H1 (cell line): Measurements from ENCODE around the gene RPL6. TPM values are rescaled to one million over a fixed set of nuclear protein-coding genes. Genes with fewer than 3 reads are reported as not detected.

Experiments
- CTCF ChIA-PET: fragments of 300-600 bp; sonication (Branson Sonifier 250); formaldehyde crosslinking; loops from one replicate; lab custom pipeline; 2021; ENCODE audit not compliant: partially characterized antibody; lab: Charles Lee
- POLR2A ChIA-PET: fragments of 300-600 bp; sonication (Branson Sonifier 250); formaldehyde crosslinking; loops from one replicate; lab custom pipeline; 2021; ENCODE audit warnings: inconsistent platforms; ENCODE audit not compliant: partially characterized antibody; lab: Charles Lee
- DNase-seq, 2 experiments: peaks; one replicate each; pipeline versions ENCODE4 v3.0.0 to v3.0.0-alpha.2; 2010 to 2022; ENCODE audit warnings: low spot score in 2 of 2, low read depth in 1 of 2, mixed read lengths in 1 of 2
- FAIRE-seq: peaks from 2 replicates; lab custom pipeline; 2011; peaks lifted over from hg19 to GRCh38; lab: Jason Lieb, UNC
- H2AFZ ChIP-seq: 2 replicates; pipeline ENCODE4 v1.8.1; 2012; ENCODE audit warnings: low read length, inconsistent platforms
- H2AK5ac ChIP-seq: 2 replicates; pipeline ENCODE4 v1.6.1; 2013; ENCODE audit warnings: low read depth, low read length
- H2BK120ac ChIP-seq: replicated peaks from 2 replicates; pipeline ENCODE3; 2013; ENCODE audit warnings: low read depth, low read length, inconsistent platforms
- H2BK12ac ChIP-seq: 2 replicates; pipeline ENCODE4 v1.6.1; 2013; ENCODE audit warnings: low read depth, low read length
- H2BK15ac ChIP-seq: 2 replicates; pipeline ENCODE4 v1.6.1; 2013; ENCODE audit warnings: low read length
- H2BK20ac ChIP-seq: 2 replicates; pipeline ENCODE4 v1.6.1; 2013; ENCODE audit warnings: low read length
- H2BK5ac ChIP-seq: 2 replicates; pipeline ENCODE4 v1.6.1; 2013; ENCODE audit warnings: low read depth, low read length
- H3K14ac ChIP-seq: 2 replicates; pipeline ENCODE4 v1.6.1; 2013; ENCODE audit warnings: inconsistent platforms; ENCODE audit not compliant: insufficient read length
- H3K18ac ChIP-seq: 2 replicates; pipeline ENCODE4 v1.6.1; 2013; ENCODE audit warnings: low read length; ENCODE audit errors: extremely low read depth
- H3K23ac ChIP-seq: 2 replicates; pipeline ENCODE4 v1.6.1; 2013; ENCODE audit warnings: inconsistent platforms; ENCODE audit not compliant: insufficient read length
- H3K23me2 ChIP-seq: 2 replicates; pipeline ENCODE4 v1.6.1; 2013; ENCODE audit warnings: low read depth, low read length
- H3K27ac ChIP-seq: 2 replicates; pipeline ENCODE4 v1.6.1; 2011; ENCODE audit warnings: low read depth, low read length, inconsistent platforms
- H3K27me3 ChIP-seq, 4 experiments: replicated peaks in 1 of 4; 1 replicate in 1 of 4; 2 replicates in 3 of 4; pipeline versions ENCODE4 v1.6.1 to v1.8.1; 2011 to 2013; ENCODE audit warnings: low read length in 3 of 4, mild to moderate bottlenecking in 3 of 4, inconsistent platforms in 2 of 4, mixed read lengths in 2 of 4, moderate library complexity in 1 of 4; ENCODE audit not compliant: control insufficient read depth in 3 of 4, insufficient read depth in 3 of 4; ENCODE audit errors: extremely low read depth in 1 of 4
- H3K36me3 ChIP-seq, 4 experiments: 2 replicates each; pipeline versions ENCODE4 v1.6.1 to v1.8.1; 2011 to 2013; ENCODE audit warnings: mild to moderate bottlenecking in 4 of 4, low read length in 3 of 4, moderate library complexity in 2 of 4, control low read depth in 1 of 4, inconsistent platforms in 1 of 4; ENCODE audit not compliant: insufficient read depth in 4 of 4, control insufficient read depth in 2 of 4
- H3K4ac ChIP-seq: replicated peaks from 2 replicates; pipeline ENCODE3; 2013; ENCODE audit warnings: low read length, low read depth, mixed read lengths, inconsistent platforms; ENCODE audit not compliant: insufficient read length
- H3K4me1 ChIP-seq, 4 experiments: replicated peaks in 1 of 4; 1 replicate in 1 of 4; 2 replicates in 3 of 4; pipeline versions ENCODE4 v1.6.1 to v1.8.1; 2011 to 2013; ENCODE audit warnings: low read length in 3 of 4, inconsistent platforms in 2 of 4, mixed read lengths in 1 of 4; ENCODE audit not compliant: insufficient read depth in 4 of 4, control insufficient read depth in 3 of 4
- H3K4me2 ChIP-seq, 2 experiments: 2 replicates each; pipeline versions ENCODE4 v1.6.1 to v1.8.1; 2011 to 2013; ENCODE audit warnings: low read depth in 2 of 2, low read length in 2 of 2, control low read depth in 1 of 2, inconsistent platforms in 1 of 2, mild to moderate bottlenecking in 1 of 2; ENCODE audit not compliant: insufficient read depth in 1 of 2
- H3K4me3 ChIP-seq, 4 experiments: fragments of 200-600, 300-600 bp in 1 of 4; sonication (generic), shearing (Covaris generic), sonication (Bioruptor Twin) in 1 of 4; 2 replicates each; pipeline versions ENCODE4 v1.5.1 to v1.8.1; 2011 to 2016; ENCODE audit warnings: low read length in 4 of 4, low read depth in 3 of 4, control low read depth in 2 of 4, inconsistent platforms in 2 of 4, mild to moderate bottlenecking in 2 of 4, mixed read lengths in 1 of 4, moderate library complexity in 1 of 4; ENCODE audit not compliant: insufficient read depth in 2 of 4; ENCODE audit errors: extremely low read depth in 1 of 4
- H3K56ac ChIP-seq: replicated peaks from 2 replicates; pipeline ENCODE3; 2013; ENCODE audit warnings: low read depth, mild to moderate bottlenecking, mixed read lengths, low read length, inconsistent platforms; ENCODE audit not compliant: insufficient read length
- H3K79me1 ChIP-seq: 2 replicates; pipeline ENCODE4 v1.6.1; 2013; ENCODE audit warnings: low read depth, low read length, control low read depth
- H3K79me2 ChIP-seq, 2 experiments: 2 replicates each; pipeline versions ENCODE4 v1.6.1 to v1.8.1; 2012 to 2013; ENCODE audit warnings: low read length in 2 of 2, mild to moderate bottlenecking in 2 of 2, inconsistent platforms in 1 of 2; ENCODE audit not compliant: insufficient read depth in 2 of 2, control insufficient read depth in 1 of 2
- H3K9ac ChIP-seq, 4 experiments: replicated peaks in 1 of 4; 1 replicate in 1 of 4; 2 replicates in 3 of 4; pipeline versions ENCODE4 v1.6.1 to v1.8.1; 2011 to 2013; ENCODE audit warnings: low read depth in 3 of 4, low read length in 3 of 4, control low read depth in 2 of 4, mild to moderate bottlenecking in 2 of 4, moderate library complexity in 2 of 4, inconsistent platforms in 1 of 4; ENCODE audit errors: extremely low read depth in 1 of 4
- H3K9me3 ChIP-seq, 2 experiments: 2 replicates each; pipeline versions ENCODE4 v1.6.1 to v1.8.1; 2012 to 2013; ENCODE audit warnings: mild to moderate bottlenecking in 2 of 2, moderate library complexity in 2 of 2, control low read depth in 1 of 2, inconsistent platforms in 1 of 2, low read depth in 1 of 2, low read length in 1 of 2, mixed read lengths in 1 of 2; ENCODE audit not compliant: insufficient read depth in 2 of 2
- H4K20me1 ChIP-seq, 2 experiments: replicated peaks in 1 of 2; 2 replicates each; pipeline versions ENCODE3 to v1.8.1; 2011 to 2013; ENCODE audit warnings: inconsistent platforms in 2 of 2, low read length in 2 of 2, mild to moderate bottlenecking in 1 of 2; ENCODE audit not compliant: insufficient read depth in 2 of 2, control insufficient read depth in 1 of 2
- H4K5ac ChIP-seq: 2 replicates; pipeline ENCODE4 v1.6.1; 2013; ENCODE audit warnings: low read length, low read depth, mixed read lengths, inconsistent platforms; ENCODE audit not compliant: insufficient read length
- H4K8ac ChIP-seq: 2 replicates; pipeline ENCODE4 v1.8.0; 2013; ENCODE audit warnings: mild to moderate bottlenecking, moderate library complexity, low read length, inconsistent platforms; ENCODE audit not compliant: insufficient read depth; ENCODE audit errors: extremely low read depth
- H4K91ac ChIP-seq: replicated peaks from 2 replicates; pipeline ENCODE3; 2013; ENCODE audit warnings: low read length, mixed read lengths, inconsistent platforms; ENCODE audit not compliant: insufficient read length
- CHD1 ChIP-seq: IDR thresholded peaks from 2 replicates; pipeline ENCODE4 v1.6.1; 2012; ENCODE audit warnings: low read depth, low read length, improper control_type of control experiment
- CREB1 ChIP-seq: IDR thresholded peaks from 2 replicates; pipeline ENCODE4 v1.6.1; 2012; ENCODE audit warnings: inconsistent platforms
- EGR1 ChIP-seq: IDR thresholded peaks from 2 replicates; pipeline ENCODE4 v1.6.1; 2011; ENCODE audit warnings: low read depth, low read length, borderline replicate concordance
- EP300 ChIP-seq, 2 experiments: IDR thresholded peaks; 1 replicate in 1 of 2; 2 replicates in 1 of 2; pipeline ENCODE4 v1.6.1; 2011 to 2012; ENCODE audit warnings: low read depth in 2 of 2, low read length in 2 of 2, mild to moderate bottlenecking in 2 of 2, borderline replicate concordance in 1 of 2, inconsistent platforms in 1 of 2, moderate library complexity in 1 of 2
- GTF2F1 ChIP-seq: IDR thresholded peaks from 2 replicates; pipeline ENCODE4 v1.6.1; 2012; ENCODE audit warnings: low read depth, low read length, improper control_type of control experiment, borderline replicate concordance
- HDAC2 ChIP-seq, 2 experiments: fragments of 300-600 bp in 1 of 2; sonication (generic) in 1 of 2; IDR thresholded peaks; 2 replicates each; pipeline ENCODE4 v1.6.1; 2011 to 2012; ENCODE audit warnings: low read depth in 2 of 2, low read length in 2 of 2, mild to moderate bottlenecking in 2 of 2, moderate library complexity in 2 of 2, borderline replicate concordance in 1 of 2, inconsistent platforms in 1 of 2
- KDM5A ChIP-seq: fragments of 200-600 bp; IDR thresholded peaks from 2 replicates; pipeline ENCODE4 v1.7.1; 2012; ENCODE audit warnings: mild to moderate bottlenecking, low read length, inconsistent platforms, mixed read lengths
- MAX ChIP-seq: IDR thresholded peaks from 2 replicates; pipeline ENCODE4 v1.6.1; 2012; ENCODE audit warnings: inconsistent platforms
- NANOG ChIP-seq: IDR thresholded peaks from 2 replicates; pipeline ENCODE4 v1.6.1; 2011; ENCODE audit warnings: low read length, low read depth, mild to moderate bottlenecking, inconsistent platforms; ENCODE audit not compliant: insufficient read depth, poor library complexity, severe bottlenecking
- RNF2 ChIP-seq: fragments of 200-900, 300-1000 bp; sonication (generic); IDR thresholded peaks from 2 replicates; pipeline ENCODE4 v1.7.1; 2016; ENCODE audit warnings: borderline replicate concordance, low read depth, mild to moderate bottlenecking, antibody characterized with exemption, low read length; ENCODE audit not compliant: poor library complexity, severe bottlenecking; ENCODE audit errors: missing control alignments
- RXRA ChIP-seq: IDR thresholded peaks from 2 replicates; pipeline ENCODE4 v1.6.1; 2011; ENCODE audit warnings: low read depth, mild to moderate bottlenecking, low read length, moderate library complexity; ENCODE audit not compliant: insufficient read depth
- TAF7 ChIP-seq: optimal IDR thresholded peaks from 2 replicates; pipeline ENCODE3; 2011; ENCODE audit warnings: low read depth, mild to moderate bottlenecking, inconsistent platforms, low read length, moderate library complexity, borderline replicate concordance
- YY1 ChIP-seq: IDR thresholded peaks from 2 replicates; pipeline ENCODE4 v1.6.1; 2011; ENCODE audit warnings: low read depth, mild to moderate bottlenecking, low read length
- WGBS, 2 experiments: shearing (Covaris generic) in 1 of 2; methylation state at CpG; one replicate each; pipeline versions ENCODE4 v1.1.6 to v1.1.7; 2013 to 2015; ENCODE audit warnings: low lambda C conversion rate in 2 of 2, mixed read lengths in 2 of 2, inconsistent platforms in 1 of 2, low coverage in 1 of 2, missing lambda C conversion rate in 1 of 2; ENCODE audit not compliant: insufficient replicate concordance in 2 of 2, insufficient coverage in 1 of 2, insufficient read length in 1 of 2; ENCODE audit errors: extremely low coverage in 1 of 2, missing lambda C conversion rate in 1 of 2; 5-methylcytosine and 5-hydroxymethylcytosine counted together
- polyA plus RNA-seq, 7 experiments: library from polyadenylated mRNA; depleted of rRNA in 3 of 7; stranded (reverse) in 5 of 7; unstranded in 2 of 7; fragments of >200 nt in 5 of 7; fragments of 200-250 nt in 2 of 7; gene quantifications; 1 replicate in 5 of 7; 2 replicates in 1 of 7; 4 replicates in 1 of 7; pipeline versions ENCODE4 v1.2.1 to v1.2.3, GENCODE V29; 2011 to 2013; ENCODE audit warnings: missing spikeins in 2 of 7, mixed read lengths in 2 of 7
- total RNA-seq: library from RNA; stranded (reverse); fragmentation: NEBNext Ultra II Directional; extraction: Animal tissue kit (Norgen Biotek cat#: 25700); gene quantifications from 2 replicates; pipeline ENCODE4 v1.2.1, GENCODE V29; 2021

Gene RPL6
- total and polyA plus RNA-seq, 2 of the 8 experiments (the other 6 are each of a cell fraction or from before 2014, with no cell fraction given), result 1,073 to 1,643 TPM

- H4K8ac ChIP-seq, result no peak overlapping the region
- no peak overlapping the region for H2BK5ac ChIP-seq
- H3K14ac ChIP-seq, result no peak overlapping the region
- H4K20me1 ChIP-seq, result peaks cover 0 to 2% of the 10 kb centered on the region in 2 experiments
- H2BK12ac ChIP-seq, result no peak overlapping the region
- no peak overlapping the region for H2AK5ac ChIP-seq
- no peaks in the 10 kb centered on the region for H3K27me3 ChIP-seq
- POLR2A ChIA-PET, result interaction anchor here (2.3 kb wide), 1 partner anchor 15 kb away, joined by 4 read pairs; no protein-coding TSS in a partner anchor
- H3K18ac ChIP-seq, result no peak overlapping the region
- 87% methylated on average over 7 of the region's 7 CpGs; no CpG with 5 or more reads in 1 of the 2 experiments for WGBS, 2 experiments
- no peak overlapping the region for H3K4ac ChIP-seq
- H4K91ac ChIP-seq, result no peak overlapping the region
- H2BK20ac ChIP-seq, result no peak overlapping the region
- H3K79me1 ChIP-seq, result no peaks in the 10 kb centered on the region; the same call in 1 of the 2 replicates
- no peaks in the 10 kb centered on the region for H3K79me2 ChIP-seq
- no peak overlapping the region for H2BK15ac ChIP-seq
- no peak overlapping the region for H3K27ac ChIP-seq
- no peaks in the 10 kb centered on the region for H3K4me1 ChIP-seq
- H3K4me3 ChIP-seq, result no peak overlapping the region
- FAIRE-seq, result no peak
- no peak overlapping the region for H3K56ac ChIP-seq
- H3K4me2 ChIP-seq, result no peak overlapping the region
- H3K9me3 ChIP-seq, result no peaks in the 10 kb centered on the region
- H3K23me2 ChIP-seq, result no peaks in the 10 kb centered on the region
- H3K36me3 ChIP-seq, result peaks cover 5 to 46% (median 28%) of the 10 kb centered on the region in 4 experiments
- CTCF ChIA-PET, result interaction anchor here (0.6 kb wide), 3 partner anchors 195 to 574 kb away, joined by 3 to 4 read pairs (median 3); no protein-coding TSS in a partner anchor
- no peak overlapping the region for H4K5ac ChIP-seq
- no peak for DNase-seq
- H3K23ac ChIP-seq, result no peak overlapping the region
- H2BK120ac ChIP-seq, result no peak overlapping the region
- no peak overlapping the region for H3K9ac ChIP-seq
- H2AFZ ChIP-seq, result no peak overlapping the region
- TF ChIP-seq RXRA (no peak), MAX (no peak), EGR1 (no peak), RNF2 (no peak), CREB1 (no peak), EP300 (IDR thresholded peaks at IDR 0.05; ENCODE audit: borderline replicate concordance in 1 of 2, low read depth in 2 of 2, low read length in 2 of 2) (no peak), TAF7 (no peak), HDAC2 (IDR thresholded peaks at IDR 0.05; ENCODE audit: borderline replicate concordance in 1 of 2, low read depth in 2 of 2, low read length in 2 of 2) (no peak), GTF2F1 (no peak), KDM5A (no peak), NANOG (no peak), YY1 (no peak), CHD1 (no peak)
Observed at GRCh38 chr12:112456029-112456428, 46.6 kb upstream of the RPL6 start.
